Measurements from ENCODE around the gene EML4.

GRCh38 chr2:42243297-42243696 lies 74.1 kb downstream of the EML4 start:
- TF ChIP-seq CTCF (IDR thresholded peaks at IDR 0.05): no peak
- TF ChIP-seq EZH2 (IDR thresholded peaks at IDR 0.05): no peak

All from neural progenitor cell (in vitro differentiated cells).